Fibroblast of skin of left biceps (primary cell): ENCODE measurements around the gene SPAG4.

Experiments used
- DNase-seq, 2 experiments: peaks; one replicate each; pipeline ENCODE4 v3.0.0-alpha.2; 2013; ENCODE audit warnings: low read depth in 2 of 2

The SPAG4 gene

DNA sequence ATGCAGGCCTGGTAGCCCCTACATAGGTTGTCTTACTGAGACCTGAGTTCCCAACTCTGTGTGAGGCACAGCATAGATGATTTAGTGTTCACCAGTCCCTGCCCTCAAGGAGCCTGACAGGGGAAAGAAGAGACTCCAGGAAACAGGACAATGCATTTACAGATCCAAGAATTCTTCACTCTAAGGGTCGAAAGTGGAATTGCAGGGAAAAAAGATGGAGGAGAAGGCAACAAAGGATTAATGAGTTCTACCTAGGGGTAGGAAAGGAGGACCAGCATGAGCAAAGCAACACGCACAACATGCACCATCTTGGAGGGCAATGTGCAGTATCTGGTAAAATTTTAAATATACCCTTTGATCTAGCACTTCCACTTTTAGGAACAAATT, 5.9 kb downstream of the SPAG4 start:
- no peak for DNase-seq

DNA sequence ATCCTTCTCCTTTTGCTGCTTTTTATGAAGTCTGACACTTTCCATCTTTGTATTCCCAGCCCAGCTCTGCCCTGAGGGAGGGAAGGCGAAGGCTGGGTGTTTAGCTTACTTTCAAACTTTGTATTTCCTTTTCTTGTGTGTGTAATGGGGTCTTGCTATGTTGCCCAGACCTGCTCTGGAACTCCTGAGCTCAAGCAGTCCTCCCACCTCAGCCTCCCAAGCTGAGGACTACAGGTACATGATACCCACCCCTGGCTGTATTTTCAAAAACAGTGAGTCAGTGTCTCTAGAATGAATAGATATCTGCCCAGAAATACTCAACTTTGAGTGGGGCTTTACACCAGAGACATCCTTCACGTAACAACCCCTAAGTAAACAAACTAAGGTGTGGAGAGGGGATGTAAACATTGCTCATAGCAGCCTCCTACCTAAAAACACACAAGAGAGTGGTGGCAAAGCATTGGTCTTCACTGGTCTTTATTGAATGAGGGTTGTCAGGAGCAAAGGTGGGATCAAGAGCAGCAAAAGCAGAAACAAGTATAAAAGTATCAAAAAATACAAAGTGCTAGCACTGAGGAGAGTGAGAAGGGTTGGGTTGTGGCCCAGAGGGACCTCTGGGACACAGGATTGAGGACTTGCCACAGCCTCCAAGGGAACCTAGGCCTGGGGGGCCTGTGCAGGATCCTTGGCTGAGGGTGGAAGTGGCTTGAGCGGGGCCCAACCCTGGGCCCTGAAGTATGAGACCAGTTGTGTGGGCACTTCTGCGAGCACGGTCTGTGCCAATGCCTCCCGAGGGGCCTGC, 10.2 kb downstream of the SPAG4 start:
- DNase-seq, result no peak

DNA sequence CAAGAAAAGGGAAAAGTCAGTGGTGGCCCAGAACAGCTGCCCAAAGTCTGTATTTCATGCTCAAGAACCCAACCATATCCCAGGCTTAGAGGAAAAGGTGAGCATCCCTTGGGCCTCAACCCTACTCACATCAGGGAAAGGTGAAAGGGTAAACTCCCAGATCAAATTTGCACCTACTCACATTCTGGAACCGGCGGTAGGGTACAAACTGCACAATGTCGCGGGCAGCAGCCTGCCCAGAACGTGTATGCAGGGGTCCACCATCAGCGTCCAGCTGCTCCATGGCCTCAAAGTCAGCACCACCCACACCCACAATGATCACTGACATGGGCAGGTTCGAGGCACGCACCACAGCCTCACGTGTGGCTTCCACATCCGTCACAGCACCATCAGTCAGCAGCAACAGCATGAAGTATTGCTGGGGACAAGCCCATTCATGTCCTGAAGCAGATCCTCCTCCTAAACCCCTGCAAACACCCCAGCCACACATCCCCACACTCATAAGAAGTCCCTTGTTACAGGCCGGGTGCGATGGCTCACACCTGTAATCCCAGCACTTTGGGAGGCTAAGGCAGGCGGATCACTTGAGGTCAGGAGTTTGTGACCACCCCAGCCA, 10.9 kb downstream of the SPAG4 start:
- DNase-seq, result no peak

DNA sequence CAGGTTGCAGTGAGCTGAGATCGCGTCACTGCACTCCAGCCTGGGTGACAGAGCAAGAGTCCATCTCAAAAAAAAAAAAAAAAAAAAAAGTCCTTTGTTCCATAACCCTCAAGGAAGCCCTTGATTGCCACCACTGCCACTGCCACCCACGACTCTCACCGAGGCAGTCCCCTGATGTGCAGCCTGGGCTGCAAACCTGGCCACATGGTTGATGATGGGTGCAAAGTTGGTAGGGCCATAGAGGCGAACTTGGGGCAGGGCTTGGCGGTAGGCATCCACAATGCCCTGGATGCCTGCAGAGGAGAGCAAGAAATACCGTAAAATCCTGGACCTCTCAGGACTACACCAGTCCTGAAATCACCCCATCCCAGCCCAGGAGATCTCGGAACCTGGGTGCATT, 11.5 kb downstream of the SPAG4 start:
- no peak for DNase-seq

DNA sequence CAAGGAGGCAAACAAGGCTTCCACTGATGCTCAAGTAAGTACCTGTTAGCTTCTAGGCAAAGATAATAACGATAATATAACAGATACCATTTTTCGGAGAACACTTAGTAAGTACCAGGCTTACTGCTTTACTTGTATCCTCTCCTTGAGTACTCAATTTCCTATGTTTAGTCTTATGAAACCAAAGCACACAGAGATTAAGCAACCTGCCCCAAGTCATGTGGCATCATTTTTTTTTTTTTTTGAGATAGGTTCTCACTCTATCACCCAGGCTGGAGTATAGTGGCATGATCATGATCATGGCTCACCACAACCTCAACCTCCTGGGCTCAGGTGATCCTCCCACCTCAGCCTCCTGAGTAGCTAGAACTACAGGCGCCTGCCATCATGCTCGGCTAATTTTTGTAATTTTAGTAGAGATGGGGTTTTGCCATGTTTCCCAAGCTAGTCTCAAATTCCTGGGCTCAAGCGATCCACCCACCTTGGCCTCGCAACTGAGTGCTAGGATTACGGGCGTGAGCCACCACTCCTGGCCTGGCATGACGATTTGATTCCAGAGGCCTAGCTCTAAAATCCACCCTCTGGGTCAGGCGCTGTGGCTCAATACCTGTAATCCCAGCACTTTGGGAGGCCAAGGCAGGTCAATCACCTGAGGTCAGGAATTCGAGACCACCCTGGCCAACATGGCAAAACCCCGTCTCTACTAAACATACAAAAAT, 14.0 kb downstream of the SPAG4 start:
- DNase-seq, result no peak

DNA sequence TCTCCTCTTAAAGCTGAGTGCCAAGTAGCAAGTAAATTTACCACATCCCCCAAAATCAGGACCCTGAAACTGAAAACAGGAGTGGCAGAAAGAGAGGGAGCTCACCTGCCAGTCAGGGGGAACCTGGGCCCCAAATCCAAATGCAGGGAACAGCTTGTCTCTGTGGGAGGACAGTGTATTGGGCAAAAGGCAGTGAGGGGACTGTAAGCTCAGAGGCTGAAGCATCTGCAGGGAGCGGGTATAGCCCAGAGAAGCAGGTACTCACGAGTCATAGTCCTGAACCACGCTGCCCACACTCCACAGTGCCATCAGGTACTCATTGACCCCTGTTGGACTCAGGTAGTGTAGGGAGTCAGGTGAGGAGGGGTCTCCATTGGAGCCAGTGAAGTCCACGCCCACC, 15.0 kb downstream of the SPAG4 start:
- DNase-seq, result no peak

DNA sequence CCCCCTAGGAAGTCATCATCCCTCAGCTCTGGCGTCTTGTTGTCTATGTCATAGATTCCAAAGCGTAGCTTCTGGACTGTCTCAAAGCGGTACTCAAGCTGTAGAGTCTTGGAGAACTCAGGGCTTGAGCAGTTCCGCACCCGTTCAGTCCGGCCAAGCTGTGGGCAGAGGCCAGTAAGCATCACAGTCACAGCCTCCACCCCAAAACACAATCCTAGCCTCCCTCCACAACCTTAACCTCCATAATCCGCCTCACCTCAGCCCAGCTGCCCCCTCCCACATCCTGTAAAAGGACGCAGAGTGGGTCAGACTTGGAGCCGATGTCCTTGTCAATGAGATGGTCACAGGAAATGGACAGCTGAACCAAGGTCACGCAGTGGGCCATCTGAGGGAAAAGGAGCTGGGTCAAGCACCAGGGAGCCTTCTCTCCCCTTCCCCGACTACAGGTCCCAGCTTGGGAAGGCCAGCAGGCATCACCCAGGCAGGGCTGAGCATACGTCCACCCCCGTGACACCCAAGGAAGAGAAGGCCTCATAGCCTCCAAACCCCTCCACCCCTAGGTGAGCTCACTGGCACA, 17.0 kb downstream of the SPAG4 start:
- no peak for DNase-seq

DNA sequence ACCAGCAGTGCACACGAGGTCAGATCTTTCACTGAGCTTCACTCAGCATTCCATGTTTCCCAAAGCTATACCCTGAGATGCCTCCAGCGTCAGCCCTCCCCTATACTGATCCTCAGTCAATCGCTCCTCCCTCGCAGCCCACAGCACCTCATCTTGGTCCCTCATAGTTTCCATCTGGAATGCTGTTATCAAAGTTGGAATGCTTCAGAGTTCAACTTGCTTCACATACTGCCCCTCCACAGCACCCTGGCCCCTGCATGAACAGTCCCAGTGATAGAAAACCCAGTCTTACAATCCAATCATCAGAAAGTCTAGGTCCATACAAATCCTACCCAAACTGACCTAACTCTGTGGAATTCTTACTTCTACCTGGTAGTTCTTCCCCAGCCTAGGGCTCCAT, 20.0 kb downstream of the SPAG4 start:
- no peak for DNase-seq

DNA sequence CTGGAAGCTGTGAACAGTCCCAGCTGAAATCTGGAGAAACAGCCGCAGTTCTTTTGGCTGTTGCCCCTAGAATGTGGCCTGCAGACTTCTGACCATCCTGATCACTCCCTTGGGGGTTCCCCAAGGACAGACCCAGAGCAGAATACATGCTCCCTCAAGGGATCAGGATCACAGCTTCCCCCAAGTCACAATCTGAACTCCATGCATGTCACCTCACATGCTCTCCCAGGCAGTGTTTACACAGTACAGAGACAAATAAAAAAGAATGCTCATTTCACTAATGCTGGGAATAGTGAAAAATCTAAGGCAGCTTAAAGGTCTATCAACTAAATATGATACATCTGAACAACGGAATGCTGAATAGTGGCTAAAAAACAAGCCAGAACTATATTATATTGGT, 20.5 kb downstream of the SPAG4 start:
- no peak for DNase-seq

DNA sequence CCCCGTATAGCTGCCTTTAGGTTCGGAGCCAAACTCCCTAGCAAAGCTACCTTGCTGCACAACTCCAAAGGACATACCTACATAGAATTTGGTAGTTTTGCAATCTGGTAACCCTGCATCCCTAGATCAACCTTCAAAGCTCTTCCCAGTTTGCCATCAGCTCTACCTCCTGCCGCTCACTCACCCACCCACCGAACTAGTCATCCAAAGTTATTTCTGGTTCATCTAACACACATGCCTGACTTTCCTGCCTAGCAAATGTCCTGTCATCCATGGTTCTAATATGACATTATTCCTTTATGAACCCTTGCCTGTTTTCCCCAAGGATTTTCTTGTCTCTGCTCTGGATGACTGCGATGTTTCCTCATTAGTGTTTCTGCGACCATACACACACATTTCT, 21.6 kb downstream of the SPAG4 start:
- no peak for DNase-seq

DNA sequence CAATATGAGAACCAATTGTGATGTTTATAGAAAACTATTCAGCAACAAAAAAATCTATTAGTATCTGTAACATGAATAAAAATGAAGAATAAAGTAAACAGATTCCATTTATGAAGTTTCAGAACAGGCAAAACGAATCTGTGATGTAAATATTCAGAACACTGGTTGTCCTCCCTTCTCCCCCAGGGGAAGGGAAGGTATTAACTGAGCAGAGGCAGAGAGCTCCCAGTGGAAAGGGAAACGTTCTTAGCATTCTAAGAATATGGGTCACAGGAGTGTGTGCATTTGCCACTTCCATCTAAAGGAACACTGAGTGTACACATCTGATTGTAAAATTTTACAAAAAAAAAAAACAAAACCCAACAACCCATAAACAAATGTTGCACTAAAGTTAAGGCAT, 23.1 kb downstream of the SPAG4 start:
- no peak for DNase-seq

DNA sequence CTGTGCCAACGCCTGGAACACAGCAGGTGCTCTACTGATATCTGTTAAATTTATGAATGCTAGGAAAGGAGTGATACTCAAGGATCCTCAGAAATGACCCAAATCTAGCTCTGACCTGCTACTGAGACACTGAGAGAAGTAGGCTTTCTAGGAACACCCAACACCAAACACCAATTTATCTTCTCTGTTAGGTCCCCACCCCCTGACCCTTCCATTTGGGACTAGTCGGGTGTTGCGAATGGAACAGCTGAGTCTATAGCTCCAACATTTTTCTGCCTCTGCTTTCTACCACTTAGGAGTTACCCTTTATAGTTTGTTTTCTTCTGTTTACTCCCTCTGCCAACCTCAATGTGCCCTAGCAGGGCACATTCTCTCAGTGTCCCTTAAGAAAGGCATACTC, 25.1 kb downstream of the SPAG4 start:
- DNase-seq, result no peak

DNA sequence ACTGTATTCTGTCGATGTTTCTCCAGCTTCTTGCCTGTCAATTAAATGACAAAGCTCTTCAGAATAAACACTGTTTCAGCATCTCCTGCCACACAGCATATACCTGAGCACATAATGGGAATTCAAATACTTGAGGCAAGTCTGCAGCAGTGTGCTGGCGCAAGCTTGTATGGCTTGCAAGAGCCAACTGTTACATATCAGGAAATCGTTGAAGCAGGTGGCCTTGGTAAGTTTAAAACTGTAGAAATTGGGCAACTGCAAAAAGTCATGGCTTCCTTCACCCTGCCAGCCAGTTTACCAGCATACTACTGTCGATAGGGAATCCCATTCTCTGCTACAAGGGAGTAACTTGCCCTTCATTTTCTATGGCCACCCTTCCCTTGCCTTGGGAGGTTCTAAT, 26.1 kb downstream of the SPAG4 start:
- DNase-seq, result no peak

DNA sequence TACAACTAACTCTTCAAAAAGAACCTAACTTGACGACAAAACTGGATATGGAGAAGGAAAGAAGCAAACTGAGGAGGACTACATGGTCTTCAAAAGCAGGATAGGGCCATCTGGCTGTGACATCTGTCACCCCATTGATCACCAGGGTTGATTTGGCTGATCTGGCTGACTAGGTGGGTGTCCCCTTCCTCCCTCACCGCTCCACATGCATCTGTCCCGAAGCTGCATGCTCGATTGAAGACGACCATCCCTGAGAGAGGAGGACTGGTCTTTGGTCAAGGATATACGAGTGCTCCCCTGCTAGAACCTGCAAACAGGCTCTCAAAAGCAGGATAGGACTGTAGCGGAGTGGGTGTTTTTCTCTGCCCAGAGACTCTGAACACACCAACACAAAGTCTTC, 27.4 kb downstream of the SPAG4 start:
- no peak for DNase-seq

DNA sequence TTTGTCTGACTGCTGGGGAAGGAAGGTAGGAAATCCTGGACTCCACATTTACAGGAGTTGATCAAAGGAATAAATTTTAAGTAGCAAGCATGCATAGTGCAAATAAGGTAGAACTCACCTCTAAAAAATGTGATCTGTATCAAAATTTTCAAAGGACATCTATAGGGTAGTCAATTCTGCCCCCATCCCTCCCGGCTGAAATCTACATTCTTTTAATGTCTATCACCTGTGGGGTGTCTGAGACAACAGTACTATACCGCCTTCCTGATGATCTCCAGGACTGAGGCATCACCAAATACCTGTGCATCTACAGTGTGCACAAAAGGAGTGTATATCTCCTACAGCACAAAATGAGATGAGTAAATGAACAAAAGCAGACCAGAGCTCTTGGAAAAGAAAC, 29.2 kb downstream of the SPAG4 start:
- no peak for DNase-seq

DNA sequence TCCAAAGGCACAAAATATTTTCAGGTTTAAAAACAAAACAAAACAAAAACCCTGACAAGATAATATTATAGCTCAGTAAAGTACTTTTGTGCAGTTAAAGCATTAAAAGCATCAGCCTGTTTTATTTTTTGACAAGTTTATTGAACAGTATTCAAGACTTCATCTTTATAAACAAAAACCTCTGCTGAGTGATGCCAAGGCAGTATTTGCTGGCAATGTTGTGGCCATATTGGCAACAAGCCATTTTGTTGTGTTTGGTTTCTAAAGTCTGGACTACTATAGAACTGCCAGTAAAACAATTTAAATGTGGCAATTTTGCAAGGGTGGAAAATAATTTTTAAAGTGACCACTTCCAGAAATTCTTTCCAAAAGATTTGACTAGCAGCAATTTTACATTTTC, 33.2 kb downstream of the SPAG4 start:
- DNase-seq, result no peak

DNA sequence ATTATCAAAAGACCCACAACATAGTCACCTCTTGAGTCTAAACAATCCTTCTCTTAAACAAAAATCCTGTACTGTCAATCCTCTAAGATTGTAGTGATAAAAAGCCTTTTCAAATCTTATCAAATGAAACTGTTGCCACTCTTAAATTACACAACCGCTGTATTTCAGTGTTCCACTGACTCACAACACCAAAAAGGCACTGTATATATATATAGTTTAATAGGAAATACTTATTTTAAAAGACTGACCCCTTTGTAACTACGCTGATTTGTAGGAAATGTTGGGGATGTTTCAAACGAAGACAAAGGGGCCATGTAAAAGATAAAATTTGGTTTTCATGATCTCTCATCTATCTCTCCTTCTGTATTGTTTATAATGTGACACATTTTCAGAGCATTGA, 35.0 kb downstream of the SPAG4 start:
- no peak for DNase-seq

DNA sequence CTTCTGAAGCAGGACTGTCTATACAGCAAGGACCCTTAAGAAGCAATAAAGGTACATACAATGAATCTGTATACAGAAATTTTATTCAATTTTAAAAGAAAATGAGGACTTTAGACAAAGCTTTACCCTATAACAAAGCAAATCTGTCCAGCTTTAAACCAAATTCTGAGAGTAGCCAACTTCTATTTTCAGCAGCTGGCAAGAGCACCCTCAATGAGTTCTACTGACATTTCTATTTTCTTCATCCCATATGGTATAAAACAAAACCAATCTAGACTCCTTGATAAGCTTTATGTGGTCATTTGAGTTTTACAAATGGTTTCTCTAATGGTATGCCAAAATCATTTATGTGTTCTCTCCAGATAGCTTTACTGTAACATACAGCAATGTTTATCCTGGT, 36.3 kb downstream of the SPAG4 start:
- no peak for DNase-seq

DNA sequence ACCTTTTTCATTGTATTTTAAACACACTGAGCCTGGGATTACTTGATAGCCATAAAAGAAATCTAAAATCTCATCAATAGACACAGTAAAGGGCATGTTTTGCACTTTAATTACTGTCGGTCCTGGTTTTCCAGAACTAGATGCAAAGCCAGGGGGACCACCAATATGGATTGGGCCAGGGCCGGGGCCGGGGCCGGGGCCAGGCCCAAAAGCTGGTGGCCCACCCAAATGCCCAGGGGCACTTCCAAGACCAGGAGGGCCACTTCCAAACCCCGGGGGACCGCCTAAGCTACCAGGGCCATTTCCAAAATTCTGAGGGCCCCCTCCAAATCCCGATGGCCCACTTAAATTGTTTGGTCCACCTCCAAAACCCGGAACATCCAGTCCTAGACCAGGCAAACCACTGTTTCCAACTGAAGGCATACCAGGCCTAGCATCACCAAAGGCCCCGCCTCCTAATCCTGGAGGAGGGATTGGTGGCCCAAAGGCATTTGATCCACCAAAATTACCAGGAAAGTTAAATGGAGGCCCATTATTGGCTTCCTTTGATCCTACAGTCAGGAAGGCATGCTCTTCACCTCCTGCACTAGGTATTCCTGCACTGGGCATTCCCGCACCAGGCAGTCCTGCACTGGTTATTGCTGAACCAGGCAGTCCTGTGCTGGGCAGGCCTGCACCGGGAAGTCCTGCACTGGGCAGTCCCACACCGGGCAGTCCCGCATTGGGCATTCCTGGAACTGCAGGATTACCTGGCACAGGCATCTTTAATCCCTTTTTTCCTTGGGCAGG, 37.2 kb downstream of the SPAG4 start:
- DNase-seq, result no peak

DNA sequence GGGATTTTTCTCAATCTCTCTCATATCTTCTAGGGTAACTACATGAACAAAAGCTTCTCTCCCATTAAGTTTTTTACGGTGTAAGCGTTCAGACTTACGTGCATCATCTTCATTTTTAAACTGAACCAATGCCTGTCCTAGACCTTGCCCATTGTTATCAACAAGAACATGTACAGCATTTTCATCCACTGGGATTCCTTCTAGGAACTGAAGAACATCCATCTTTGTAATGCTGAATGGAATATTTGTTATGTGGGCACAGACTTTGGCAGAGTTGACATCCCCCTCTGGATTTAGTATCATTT, 37.8 kb downstream of the SPAG4 start:
- DNase-seq, result no peak

DNA sequence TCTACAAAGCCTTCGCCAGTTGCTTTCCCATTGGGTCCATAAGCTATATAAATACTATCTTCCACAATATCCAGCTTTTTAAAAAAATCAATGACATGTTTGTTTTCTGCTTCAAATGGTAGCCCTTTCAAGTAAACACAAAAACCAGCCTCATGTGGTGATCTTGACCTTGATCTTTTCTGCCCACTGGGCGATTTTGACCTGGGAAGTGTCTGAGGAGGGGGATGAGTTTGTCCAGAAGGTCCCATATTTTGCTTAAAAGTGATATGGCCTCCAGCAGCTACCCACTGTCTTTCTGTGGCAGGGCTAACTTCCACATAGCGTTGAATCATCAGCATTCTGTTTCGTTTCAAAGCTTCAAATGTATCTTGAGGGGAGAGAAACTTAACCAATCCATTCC, 38.3 kb downstream of the SPAG4 start:
- no peak for DNase-seq

DNA sequence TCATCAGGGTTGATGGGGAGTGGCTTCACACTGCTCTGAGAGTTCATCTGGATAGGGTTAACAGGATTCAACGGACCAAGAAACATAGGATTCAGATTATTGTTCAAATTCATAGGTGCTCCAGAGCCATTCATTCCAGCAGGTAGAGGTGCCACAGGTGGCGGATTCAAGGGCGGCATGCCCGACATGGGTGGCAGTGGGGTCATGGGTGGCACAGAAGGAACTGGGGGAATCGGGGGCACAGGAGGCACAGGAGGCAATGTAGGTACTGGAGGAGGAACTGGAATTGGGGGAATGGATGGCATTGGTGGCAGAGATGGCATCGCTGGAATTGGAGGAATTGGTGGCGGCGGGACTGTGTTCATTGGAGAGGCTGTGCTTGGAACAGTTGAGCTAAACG, 38.8 kb downstream of the SPAG4 start:
- DNase-seq, result no peak
